HG03457 (cell line): ENCODE data around the gene ALG5.

Experiments
- ATAC-seq: cut with Tn5 transposase; IDR thresholded peaks from one replicate; pipeline ENCODE4 v1.9.1; 2021; ENCODE audit warnings: moderate number of reproducible peaks; ENCODE audit not compliant: unreplicated experiment

The ALG5 gene

GRCh38 chr13:36981156-36981743, 17.9 kb downstream of the ALG5 start:
- ATAC-seq: no peak

GRCh38 chr13:36979361-36980050, 19.6 kb downstream of the ALG5 start:
- ATAC-seq: no peak

DNA sequence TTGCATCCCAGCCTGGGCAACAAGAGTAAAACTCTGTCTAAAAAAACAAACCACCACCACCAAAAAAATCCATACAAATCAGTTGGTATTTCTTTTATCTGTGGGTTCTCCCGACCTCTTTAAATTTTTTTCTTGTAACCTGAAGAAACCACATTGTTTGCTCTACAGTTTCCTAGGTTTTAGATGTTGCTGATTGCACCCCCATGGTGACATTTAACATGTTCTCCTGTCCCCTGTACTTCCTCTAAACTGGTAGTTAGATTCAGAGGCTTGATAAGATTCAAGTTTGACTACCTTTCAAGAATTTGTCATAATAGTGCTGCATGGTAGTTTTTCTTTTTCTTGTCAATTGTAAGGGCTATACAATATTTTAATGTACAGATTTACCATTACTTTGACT, 24.0 kb downstream of the ALG5 start:
- no peak for ATAC-seq

DNA sequence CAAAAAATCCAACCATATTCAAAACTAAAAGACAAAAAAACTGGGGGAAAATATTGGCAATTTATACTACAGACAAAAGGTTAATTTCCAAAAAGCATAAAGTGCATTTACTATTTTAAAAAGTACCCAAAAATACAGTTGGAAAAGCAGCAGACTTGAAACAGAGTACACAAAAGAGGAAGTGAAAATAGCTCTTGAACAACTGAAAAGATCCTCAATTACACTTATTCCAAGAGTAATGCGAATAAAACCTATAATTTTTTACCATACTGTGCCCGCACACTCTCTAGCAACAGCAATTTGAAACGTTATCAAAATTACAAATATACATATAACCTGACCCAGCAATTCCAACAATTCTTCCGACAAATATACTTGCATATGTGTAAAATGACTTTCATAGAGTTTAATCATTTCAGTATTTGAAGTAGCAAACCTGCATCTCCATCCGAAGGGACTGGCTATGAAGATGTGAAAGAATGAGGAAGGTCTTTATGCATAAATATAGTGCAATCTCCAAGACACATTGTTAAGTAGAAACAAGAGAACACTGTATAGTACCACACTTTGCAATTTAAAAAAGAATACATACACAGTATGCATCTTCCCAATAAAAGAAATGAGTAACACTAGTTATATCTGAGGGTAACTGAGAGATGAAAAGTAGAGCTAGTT, 25.4 kb downstream of the ALG5 start:
- no peak for ATAC-seq

DNA sequence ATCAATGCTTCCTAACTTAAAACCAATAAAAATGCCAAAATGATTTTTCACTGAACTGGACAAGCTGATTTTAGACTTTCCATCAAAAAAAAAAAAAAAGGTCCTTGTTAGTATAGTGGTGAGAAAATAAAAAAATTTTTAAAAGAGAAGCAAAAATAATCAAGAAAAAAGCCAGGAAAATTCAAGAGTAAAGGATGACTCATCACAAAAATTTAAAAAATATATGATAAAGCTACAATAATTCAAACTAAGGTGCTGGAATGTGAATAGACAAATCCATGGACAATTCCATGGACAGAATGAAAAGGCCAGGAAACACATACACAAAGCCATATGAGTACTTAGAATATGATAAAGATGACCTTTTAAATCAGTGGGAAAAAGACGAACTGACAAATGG, 26.1 kb downstream of the ALG5 start:
- no peak for ATAC-seq

GRCh38 chr13:36966404-36966803, 32.7 kb downstream of the ALG5 start:
- no peak for ATAC-seq

DNA sequence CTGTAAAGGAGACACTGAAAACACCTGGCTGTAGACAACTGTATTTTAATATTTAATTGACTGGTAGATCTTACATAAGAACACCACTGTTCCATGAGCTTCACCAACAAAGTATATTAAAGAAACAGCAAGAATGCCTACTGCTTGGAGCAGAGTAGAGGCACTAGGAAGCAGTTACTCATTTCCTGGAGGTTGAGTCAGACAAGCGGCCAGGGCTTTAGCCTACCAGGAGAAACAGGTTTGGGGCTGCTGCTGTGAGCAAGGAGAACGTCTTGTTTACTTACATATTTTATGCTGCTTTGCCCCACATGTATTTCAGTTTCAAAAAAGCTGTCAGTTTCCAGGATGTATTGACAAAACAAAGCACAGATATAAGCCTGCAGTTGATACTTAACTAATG, 33.4 kb downstream of the ALG5 start:
- no peak for ATAC-seq

DNA sequence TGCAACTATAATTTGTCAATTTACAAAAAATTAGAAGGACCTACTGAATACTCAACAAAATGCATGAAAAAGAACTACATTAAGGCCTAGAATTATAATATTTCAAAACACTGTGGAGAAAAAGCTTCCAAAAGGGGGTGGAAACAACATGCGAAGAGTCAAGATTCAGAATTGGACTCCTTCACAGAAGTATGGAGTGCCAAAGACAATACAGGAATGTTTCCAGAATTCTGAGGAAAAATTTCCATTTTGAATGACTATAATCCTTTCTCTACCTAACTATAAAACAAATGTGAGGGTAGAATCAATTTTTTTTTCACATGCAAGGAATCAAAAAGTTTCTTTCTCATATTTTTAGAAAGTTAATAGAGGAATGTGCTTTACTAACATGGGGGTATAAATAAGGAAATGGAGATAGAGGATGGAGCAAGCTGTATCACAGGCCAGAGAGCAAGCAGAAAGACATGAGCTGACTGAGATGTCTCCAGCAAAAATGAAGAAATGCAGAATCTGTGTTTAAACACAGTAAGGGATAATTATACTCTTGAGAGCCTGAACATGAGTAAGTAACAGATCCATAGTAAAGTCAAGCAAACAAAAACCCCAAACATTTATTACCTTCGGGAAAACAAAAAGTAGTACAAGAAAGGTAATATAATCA, 39.6 kb downstream of the ALG5 start:
- ATAC-seq: no peak

DNA sequence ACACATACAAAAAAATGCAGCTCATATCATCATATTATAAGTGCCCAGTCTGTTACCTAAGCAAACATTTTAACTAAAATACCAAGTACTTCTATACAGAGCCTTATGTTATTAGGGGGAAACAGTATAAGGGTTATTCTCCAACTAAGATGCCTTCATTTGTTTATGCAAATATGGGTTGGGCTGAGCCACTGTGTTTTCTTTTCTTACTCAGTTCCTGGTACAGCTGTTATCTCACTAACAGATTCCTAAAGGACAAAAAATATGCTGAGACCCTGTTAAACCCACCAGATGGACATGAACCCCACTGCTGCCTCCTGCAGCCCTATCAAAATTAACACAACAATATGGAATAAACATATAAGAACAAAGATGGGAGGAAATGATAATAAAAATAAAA, 44.6 kb downstream of the ALG5 start:
- no peak for ATAC-seq

DNA sequence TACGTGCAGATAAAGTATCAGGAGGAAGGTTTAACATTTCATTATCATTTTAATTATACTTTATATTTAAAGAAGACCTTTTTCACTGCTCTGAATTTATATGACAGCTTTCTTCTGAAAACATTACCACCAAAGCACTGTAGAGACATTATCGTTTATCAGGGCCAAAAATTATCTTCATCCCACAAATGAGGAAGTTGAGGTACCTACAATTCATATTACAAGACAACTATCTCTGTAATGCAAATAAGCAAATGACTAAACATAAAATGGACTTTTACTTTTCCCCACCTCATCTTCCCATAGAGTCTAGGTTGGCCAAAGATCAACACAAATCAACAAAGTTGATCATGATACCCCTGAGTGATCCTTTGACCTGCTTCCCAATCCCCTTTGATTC, 48.2 kb downstream of the ALG5 start:
- no peak for ATAC-seq

DNA sequence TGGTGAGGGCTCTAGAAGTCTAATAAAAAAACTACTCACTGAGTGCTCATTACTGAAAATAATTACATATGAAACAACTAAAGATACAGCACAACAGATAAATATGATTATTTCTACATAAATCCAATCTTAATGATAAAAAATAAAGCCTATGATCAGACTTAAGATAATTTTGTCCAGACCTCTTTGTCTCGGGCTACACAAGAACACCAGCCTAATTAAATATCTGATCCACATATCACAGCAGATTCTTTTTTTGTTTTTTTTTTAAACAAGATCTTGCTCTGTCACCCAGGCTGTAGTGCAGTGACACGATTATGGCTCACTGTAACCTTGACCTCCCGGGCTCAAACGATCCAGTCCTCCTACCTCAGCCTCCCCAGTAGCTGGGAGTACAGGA, 48.8 kb downstream of the ALG5 start:
- no peak for ATAC-seq

DNA sequence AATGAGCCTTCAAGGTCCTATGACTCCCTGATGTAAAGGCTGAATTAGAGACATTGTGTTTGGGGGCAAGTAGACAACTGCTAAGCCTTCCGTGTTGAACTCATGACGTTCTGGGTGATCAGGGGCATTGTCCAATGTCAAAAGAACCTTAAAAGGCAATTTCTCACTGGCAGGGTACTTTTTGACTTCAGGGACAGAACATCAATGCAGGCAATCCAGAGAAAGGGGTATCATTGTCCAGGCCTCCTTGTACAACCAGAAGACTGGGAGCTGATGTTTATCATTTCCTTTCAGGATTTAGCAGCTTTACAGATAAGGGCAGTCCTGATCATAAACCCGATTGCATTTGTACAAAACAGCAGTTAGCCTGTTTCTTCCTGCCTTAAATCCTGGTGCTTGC, 54.1 kb downstream of the ALG5 start:
- ATAC-seq: no peak

DNA sequence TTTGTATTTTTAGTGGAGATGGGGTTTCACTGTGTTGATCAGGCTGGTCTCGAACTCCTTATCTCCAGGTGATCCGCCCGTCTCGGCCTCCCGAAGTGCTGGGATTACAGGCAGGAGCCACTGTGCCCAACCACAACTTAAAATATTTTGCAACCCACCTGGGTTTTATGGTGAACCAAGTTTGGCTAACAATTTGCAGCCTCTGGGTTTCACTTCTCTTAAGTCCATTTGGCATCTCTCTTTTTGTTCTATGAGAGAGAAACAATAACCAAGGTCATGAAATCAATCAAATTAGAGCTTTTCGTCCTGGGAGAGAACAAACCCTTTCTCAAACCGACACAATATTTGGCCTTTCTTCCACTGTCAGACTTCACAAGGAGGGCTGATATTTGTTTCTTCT, 73.5 kb downstream of the ALG5 start:
- ATAC-seq: no peak

GRCh38 chr13:36924001-36924400, 75.1 kb downstream of the ALG5 start:
- ATAC-seq: no peak

GRCh38 chr13:36921631-36922301, 77.4 kb downstream of the ALG5 start:
- no peak for ATAC-seq

- no peak for ATAC-seq
Observed at GRCh38 chr13:36920616-36921185, 78.4 kb downstream of the ALG5 start.

DNA sequence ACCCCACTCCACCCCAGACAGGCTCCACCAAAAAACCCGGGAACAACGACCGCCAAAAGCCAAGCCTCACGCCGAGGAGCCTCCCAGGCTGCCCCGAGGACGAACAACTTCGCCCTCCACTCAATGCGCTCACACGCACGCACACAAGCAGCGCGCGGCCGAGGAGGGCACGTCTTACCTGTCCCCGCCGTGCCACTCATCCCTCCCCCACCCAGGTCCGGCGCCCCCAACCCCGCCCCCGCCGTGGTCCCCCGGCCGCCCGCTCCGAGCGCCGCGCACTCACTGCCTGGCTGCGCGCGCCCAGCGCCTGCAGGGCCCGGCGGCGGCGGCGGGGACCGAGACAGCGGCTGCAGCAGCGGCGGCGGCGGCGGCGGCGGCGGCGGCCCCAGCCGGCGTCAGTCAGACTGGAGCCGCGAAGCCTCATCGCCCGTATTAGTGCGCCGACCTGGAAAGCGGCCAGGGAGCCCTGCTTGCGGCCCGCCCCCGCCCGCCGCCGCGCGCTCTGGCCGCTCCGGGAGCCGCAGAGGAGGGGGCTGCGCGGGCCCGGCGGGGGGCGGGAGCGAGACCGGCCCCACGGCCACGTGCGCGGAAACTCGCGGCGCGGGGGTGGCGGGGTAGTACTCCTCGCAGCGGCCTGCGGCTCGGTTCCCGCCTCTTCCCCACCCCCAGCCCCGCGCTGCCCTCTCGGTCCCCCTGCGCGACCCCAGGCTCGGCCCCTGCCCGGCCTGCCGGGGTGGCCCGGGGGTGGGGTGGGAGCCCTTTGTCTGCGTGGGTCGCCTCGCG, 79.1 kb downstream of the ALG5 start, which contains the start of gene SMAD9:
SMAD9 (minus strand) TSS at position 406 of the 783 bp plus-strand sequence. CDS start 40,549 bp downstream, outside the sequence.
- ATAC-seq: no peak

- ATAC-seq: no peak
Observed at GRCh38 chr13:36919171-36919832, 79.8 kb downstream of the ALG5 start.
